K562 (cell line): ENCODE measurements around the gene DIPK1B. TPM values are rescaled to one million over a fixed set of nuclear protein-coding genes. Genes with fewer than 3 reads are reported as not detected.

ENCODE experiments used
- ATAC-seq: fragments of 200-7000 bp; cut with Tn5 transposase; 3 replicates; pipeline ENCODE4 v1.9.1; 2020; ENCODE audit warnings: moderate library complexity
- BruUV-seq: library from RNA; stranded (reverse); fragments of 400-500 nt; replicated peaks from 2 replicates; lab custom pipeline; 2021; lab: Mats Ljungman, UMichigan
- CTCF ChIA-PET: fragments of 300-600 bp; formaldehyde crosslinking; extraction: SDS; loops from one replicate; lab custom pipeline; 2021; ENCODE audit warnings: low intra/inter-chr PET ratio; lab: Yijun Ruan, JAX
- POLR2A ChIA-PET: fragments of 300-600, 350-650 bp; sonication (Branson Sonifier 250); formaldehyde crosslinking; extraction: SDS; loops from one replicate; lab custom pipeline; 2021; ENCODE audit warnings: antibody characterized with exemption, inconsistent platforms; lab: Yijun Ruan, JAX
- DNase-seq, 4 experiments: peaks; one replicate each; pipeline versions ENCODE4 v3.0.0 to v3.0.0-alpha.2; 2011 to 2018; ENCODE audit warnings: low spot score in 3 of 4, mixed read lengths in 3 of 4; ENCODE audit errors: extremely low read depth in 1 of 4
- FAIRE-seq: peaks from 2 replicates; lab custom pipeline; 2011; peaks lifted over from hg19 to GRCh38; lab: Jason Lieb, UNC
- H2AFZ ChIP-seq: 2 replicates; pipeline ENCODE4 v1.6.0; 2011; ENCODE audit warnings: low read depth, low read length, control low read depth, inconsistent platforms
- H3K27ac ChIP-seq: fragments of 200-600 bp; 3 replicates; pipeline ENCODE4 v1.8.0; 2011; ENCODE audit warnings: low read depth, mild to moderate bottlenecking, control low read depth, inconsistent platforms, low read length, moderate library complexity, mixed read lengths; ENCODE audit errors: extremely low read depth
- H3K27me3 ChIP-seq, 2 experiments: fragments of 300-600 bp in 1 of 2; 2 replicates in 1 of 2; 3 replicates in 1 of 2; pipeline versions ENCODE4 v1.6.0 to v1.8.0; 2011; ENCODE audit warnings: inconsistent platforms in 2 of 2, low read length in 2 of 2, mild to moderate bottlenecking in 1 of 2, mixed read lengths in 1 of 2, moderate library complexity in 1 of 2; ENCODE audit not compliant: control insufficient read depth in 2 of 2, insufficient read depth in 2 of 2
- H3K36me3 ChIP-seq: fragments of 300-600 bp; 3 replicates; pipeline ENCODE4 v1.8.0; 2011; ENCODE audit warnings: mild to moderate bottlenecking, low read length, inconsistent platforms; ENCODE audit not compliant: control insufficient read depth, insufficient read depth
- H3K4me1 ChIP-seq, 2 experiments: fragments of 200-600 bp in 1 of 2; replicated peaks in 1 of 2; 2 replicates in 1 of 2; 3 replicates in 1 of 2; pipeline versions ENCODE4 v1.5.1 to v1.8.0; 2011; ENCODE audit warnings: inconsistent platforms in 2 of 2, low read length in 2 of 2, mild to moderate bottlenecking in 1 of 2, mixed read lengths in 1 of 2, moderate library complexity in 1 of 2; ENCODE audit not compliant: control insufficient read depth in 2 of 2, insufficient read depth in 2 of 2
- H3K4me2 ChIP-seq: 2 replicates; pipeline ENCODE4 v1.6.1; 2011; ENCODE audit warnings: low read length, control low read depth, inconsistent platforms, mixed read lengths; ENCODE audit not compliant: insufficient read depth
- H3K4me3 ChIP-seq: fragments of 200-600 bp; sonication (generic), shearing (Covaris generic); 2 replicates; pipeline ENCODE4 v1.5.1; 2016; ENCODE audit warnings: control low read depth, inconsistent platforms
- H3K79me2 ChIP-seq: fragments of 200-600 bp; 3 replicates; pipeline ENCODE4 v1.8.0; 2011; ENCODE audit warnings: low read length, inconsistent platforms; ENCODE audit not compliant: control insufficient read depth, insufficient read depth
- H3K9ac ChIP-seq, 2 experiments: 2 replicates each; pipeline versions ENCODE4 v1.6.0 to v1.6.1; 2011; ENCODE audit warnings: low read depth in 2 of 2, low read length in 2 of 2, control low read depth in 1 of 2, inconsistent platforms in 1 of 2, mild to moderate bottlenecking in 1 of 2, mixed read lengths in 1 of 2; ENCODE audit not compliant: insufficient read depth in 1 of 2
- H3K9me1 ChIP-seq: one replicate; pipeline ENCODE4 v1.6.0; 2011; ENCODE audit warnings: inconsistent platforms, mild to moderate bottlenecking, low read length, moderate library complexity; ENCODE audit not compliant: control insufficient read depth, insufficient read depth
- H3K9me3 ChIP-seq: replicated peaks from 2 replicates; pipeline ENCODE4 v1.5.1; 2011; ENCODE audit warnings: low read depth, low read length, inconsistent platforms; ENCODE audit not compliant: control insufficient read depth, insufficient read depth
- H4K20me1 ChIP-seq: replicated peaks from 2 replicates; pipeline ENCODE4 v1.6.1; 2011; ENCODE audit warnings: low read length, inconsistent platforms, mixed read lengths; ENCODE audit not compliant: control insufficient read depth, insufficient read depth
- MITF ChIP-seq: IDR thresholded peaks from 2 replicates; pipeline ENCODE4 v1.6.1; 2014; ENCODE audit warnings: antibody characterized with exemption
- POLR2G ChIP-seq: fragments of 200-400 bp; formaldehyde crosslinking; IDR thresholded peaks from 2 replicates; pipeline ENCODE4 v1.6.1; 2017; ENCODE audit warnings: low read depth, mild to moderate bottlenecking, antibody characterized with exemption, low read length, moderate library complexity
- YY1 ChIP-seq, 3 experiments: IDR thresholded peaks; 2 replicates each; pipeline ENCODE4 v1.6.1; 2011; ENCODE audit warnings: low read length in 2 of 3, mild to moderate bottlenecking in 2 of 3, moderate library complexity in 2 of 3, borderline replicate concordance in 1 of 3, control low read depth in 1 of 3, low read depth in 1 of 3; ENCODE audit not compliant: insufficient read depth in 3 of 3, insufficient replicate concordance in 2 of 3, control insufficient read depth in 1 of 3, insufficient read length in 1 of 3; ENCODE audit errors: extremely low read depth in 1 of 3
- WGBS: fragments of 100-300 bp; shearing (Covaris generic); methylation state at CpG from one replicate; pipeline ENCODE4 v1.1.6; 2016; ENCODE audit warnings: low coverage, mixed read lengths; ENCODE audit not compliant: insufficient coverage; ENCODE audit errors: missing lambda C conversion rate; 5-methylcytosine and 5-hydroxymethylcytosine counted together
- in situ Hi-C: fragments of 300-500 bp; cut with MboI; formaldehyde crosslinking; loops from 4 replicates; pipeline ENCODE4 v1.15.0; 2018; ENCODE audit warnings: inconsistent platforms, mixed read lengths
- intact Hi-C: fragments of 100-400 bp; cut with micrococcal nuclease; formaldehyde crosslinking; loops from 2 replicates; pipeline ENCODE4 v1.14.2; 2022
- polyA plus RNA-seq, 8 experiments: library from polyadenylated mRNA; depleted of rRNA in 4 of 8; stranded (reverse) in 5 of 8; unstranded in 3 of 8; fragments of >200 nt; fragmentation: Nextera tagmentation in 2 of 8; fragmentation: Illumina TruSeq in 1 of 8; extraction: Ambion mirVana in 2 of 8; extraction: Trizol in 1 of 8; gene quantifications; 2 replicates each; pipeline versions ENCODE4 v1.2.1 to v1.2.3, GENCODE V29; 2011 to 2014; ENCODE audit warnings: inconsistent platforms in 1 of 8, missing spikeins in 1 of 8
- total RNA-seq, 7 experiments: library from RNA; depleted of rRNA in 6 of 7; stranded (reverse); fragments of >200 nt in 6 of 7; fragmentation: Illumina TruSeq in 2 of 7; extraction: Trizol in 2 of 7; gene quantifications; 2 replicates each; pipeline versions ENCODE4 v1.2.1 to v1.2.3, GENCODE V29; 2011 to 2021; ENCODE audit warnings: low replicate concordance in 1 of 7

The DIPK1B gene
- total and polyA plus RNA-seq, 9 of the 15 experiments (the other 6 are each of a cell fraction or from before 2014, with no cell fraction given): 0.08 to 22.3 (median 5.9) TPM

DNA sequence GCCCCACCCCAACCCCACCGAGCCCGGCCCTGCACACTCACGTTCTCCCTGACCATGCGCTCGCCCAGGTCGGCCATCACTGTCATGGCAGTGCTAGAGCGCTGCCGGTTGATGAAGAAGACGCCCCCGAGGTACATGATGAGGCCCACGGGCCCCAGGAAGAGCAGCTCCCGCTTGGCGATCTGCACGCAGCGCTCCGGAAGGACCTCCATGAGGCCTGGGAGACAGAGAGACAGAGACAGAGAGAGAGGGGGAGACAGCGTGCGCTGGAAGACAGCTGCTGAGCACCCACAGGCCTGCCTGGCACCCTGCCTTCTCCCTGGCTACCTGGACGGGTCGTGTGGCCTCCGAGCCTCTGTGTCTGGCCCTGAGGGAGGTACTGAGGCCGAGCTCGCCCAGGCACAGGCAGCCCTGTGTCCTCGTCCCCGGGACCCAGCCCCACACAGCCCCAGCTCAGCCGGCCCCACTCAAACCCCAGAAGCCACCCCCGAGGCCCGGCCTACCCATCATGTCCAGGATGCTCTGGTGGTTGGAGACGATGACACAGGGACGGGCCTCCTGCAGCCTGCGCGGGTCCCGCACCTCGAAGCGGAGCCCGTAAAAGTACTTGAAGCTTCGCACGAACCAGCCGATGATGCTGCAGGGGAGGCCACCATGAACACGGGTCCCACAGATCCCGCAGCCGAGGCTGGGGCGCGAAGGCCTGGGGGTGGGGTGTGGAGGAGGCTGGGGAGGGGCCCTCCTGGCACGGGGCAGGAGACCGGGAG, 35.3 kb upstream of the DIPK1B start:
- CTCF ChIA-PET: no interaction called here
- intact Hi-C loops: no loop called here

More for the DNA sequence above, 35.3 kb upstream of the DIPK1B start:
- Histone ChIP-seq H3K27ac (no peak overlapping the region), H3K4me2 (no peak overlapping the region), H2AFZ (no peak overlapping the region), H3K27me3 (no peaks in the 10 kb centered on the region), H4K20me1 (peaks cover 15% of the 10 kb centered on the region), H3K9ac (peak overlapping the region in 1 of 2 experiments; percentile 80; a peak in 2 of 4 replicates), H3K79me2 (peaks cover 26% of the 10 kb centered on the region), H3K36me3 (peaks cover 38% of the 10 kb centered on the region; the same call in 1 of the 3 replicates), H3K9me3 (no peaks in the 10 kb centered on the region), H3K4me1 (peaks cover 11 to 86% of the 10 kb centered on the region in 2 experiments; a peak in 4 of 5 replicates), H3K4me3 (no peak overlapping the region), H3K9me1 (peaks cover 2% of the 10 kb centered on the region)
- TF ChIP-seq MITF (no peak), POLR2G (peak; percentile 61), YY1 (IDR thresholded peaks at IDR 0.05; ENCODE audit: borderline replicate concordance in 1 of 3, control insufficient read depth in 1 of 3, extremely low read depth in 1 of 3, insufficient read depth in 3 of 3, insufficient read length in 1 of 3, insufficient replicate concordance in 2 of 3, low read depth in 1 of 3, low read length in 2 of 3) (peak in 1 of 3 experiments; percentile 67)
- in situ Hi-C loops: no loop called here
- WGBS: 91% methylated on average over 18 of the region's 46 CpGs
- ATAC-seq: no peak
- DNase-seq: no peak
- BruUV-seq: no TSS peak
- FAIRE-seq: no peak
- POLR2A ChIA-PET: interaction anchor here (0.6 to 2.1 kb wide), 4 partner anchors 9 to 1783 kb away, joined by 3 to 10 read pairs (median 4); partner anchors contain the start of gene AGPAT2
